Stimulated activated CD4-positive, alpha-beta T cell treated with anti-CD3 and anti-CD28 coated beads, Interleukin-4, amount 100 ng/mL, for 4 hours (primary cell): ENCODE data around the gene OR10P1.
"Not testable (repeated sequence)": the region's sequence is repeated elsewhere in the genome, so short reads cannot be mapped to it uniquely, and the experiment has no call there.

Experiments
- DNase-seq, 2 experiments: peaks; one replicate each; pipeline ENCODE4 v3.0.0-alpha.2; 2020

The OR10P1 gene

GRCh38 chr12:55636853-55637252 lies at the start of gene OR10P1:
OR10P1 (plus strand) TSS chr12:55636892; CDS start chr12:55636892, 0 bp downstream.
- DNase-seq: no peak

- not testable (repeated sequence) for DNase-seq
Measured at GRCh38 chr12:55590152-55590551, 46.5 kb upstream of the OR10P1 start.

GRCh38 chr12:55607821-55608594 lies 28.7 kb upstream of the OR10P1 start:
- no peak for DNase-seq

- DNase-seq: no peak
Measured at GRCh38 chr12:55610598-55610997, 26.1 kb upstream of the OR10P1 start.

GRCh38 chr12:55612646-55613045 lies 24.0 kb upstream of the OR10P1 start:
- DNase-seq: no peak

GRCh38 chr12:55614764-55615163 lies 21.9 kb upstream of the OR10P1 start:
- DNase-seq: no peak

- peak in 1 of 2 experiments; percentile 15 for DNase-seq
Measured at GRCh38 chr12:55619354-55620138, 17.1 kb upstream of the OR10P1 start.

- no peak for DNase-seq
Measured at GRCh38 chr12:55624056-55624455, 12.6 kb upstream of the OR10P1 start.

GRCh38 chr12:55626154-55626553 lies 10.5 kb upstream of the OR10P1 start:
- no peak for DNase-seq

- no peak for DNase-seq
Measured at GRCh38 chr12:55629058-55629841, 7.4 kb upstream of the OR10P1 start.

GRCh38 chr12:55631056-55631455 lies 5.6 kb upstream of the OR10P1 start:
- no peak for DNase-seq

- DNase-seq: no peak
Measured at GRCh38 chr12:55631733-55632132, 5.0 kb upstream of the OR10P1 start.

GRCh38 chr12:55633151-55633550 lies 3.5 kb upstream of the OR10P1 start:
- no peak for DNase-seq

- no peak for DNase-seq
Measured at GRCh38 chr12:55636116-55636655, 506 bp upstream of the OR10P1 start.

GRCh38 chr12:55637467-55637866 lies 775 bp downstream of the OR10P1 start:
- peak in 1 of 2 experiments; percentile 29 for DNase-seq

GRCh38 chr12:55641595-55641994 lies 4.9 kb downstream of the OR10P1 start:
- no peak for DNase-seq

- no peak for DNase-seq
Measured at GRCh38 chr12:55642267-55642666, 5.6 kb downstream of the OR10P1 start.

- DNase-seq: no peak
Measured at GRCh38 chr12:55642669-55643068, 6.0 kb downstream of the OR10P1 start.

- no peak for DNase-seq
Measured at GRCh38 chr12:55644591-55644990, 7.9 kb downstream of the OR10P1 start.

GRCh38 chr12:55647027-55647426 lies 10.3 kb downstream of the OR10P1 start:
- DNase-seq: no peak

- peak in 1 of 2 experiments; percentile 11 for DNase-seq
Measured at GRCh38 chr12:55650620-55651298, 14.1 kb downstream of the OR10P1 start.

GRCh38 chr12:55651299-55651683 lies 14.6 kb downstream of the OR10P1 start:
- DNase-seq: no peak
